ENCODE measurements around the gene ZFY.

GRCh38 chrY:2907356-2907755, 27.8 kb upstream of the ZFY start:
- TF ChIP-seq CTCF (IDR thresholded peaks at IDR 0.05) (no peak), REST (IDR thresholded peaks at IDR 0.05; ENCODE audit: insufficient read depth in 1 of 2, low read depth in 2 of 2, low read length in 1 of 2) (no peak), POLR2AphosphoS5 (IDR thresholded peaks at IDR 0.05; ENCODE audit: low read depth, low read length) (no peak), SIN3A (IDR thresholded peaks at IDR 0.05; ENCODE audit: borderline replicate concordance, insufficient read depth, low read depth, low read length) (no peak), TCF7L2 (IDR thresholded peaks at IDR 0.05; ENCODE audit: low read depth, low read length) (no peak)

All from Panc1 (cell line).